Measurements from ENCODE around the gene SKI.

GRCh38 chr1:2248854-2249558, 20.9 kb downstream of the SKI start:
- no peak for TF ChIP-seq POLR2A (IDR thresholded peaks at IDR 0.05)
- TF ChIP-seq CTCF (IDR thresholded peaks at IDR 0.05), result no peak

All from breast epithelium (tissue), 3 donors.